ENCODE results near the gene RYR1.
"Not testable (repeated sequence)": the region's sequence is repeated elsewhere in the genome, so short reads cannot be mapped to it uniquely, and the experiment has no call there.

RYR1 gene

GRCh38 chr19:38517321-38517720 lies 83.8 kb downstream of the RYR1 start:
- no peak for DNase-seq

GRCh38 chr19:38517980-38518379 lies 84.5 kb downstream of the RYR1 start:
- DNase-seq = not testable (repeated sequence)

- no peak for DNase-seq
Observed at GRCh38 chr19:38519168-38519567, 85.7 kb downstream of the RYR1 start.

GRCh38 chr19:38519988-38520387 lies 86.5 kb downstream of the RYR1 start:
- DNase-seq = no peak

GRCh38 chr19:38522915-38523314 lies 89.4 kb downstream of the RYR1 start:
- no peak for DNase-seq

- no peak for DNase-seq
Observed at GRCh38 chr19:38523319-38523718, 89.8 kb downstream of the RYR1 start.

GRCh38 chr19:38524369-38524768 lies 90.9 kb downstream of the RYR1 start:
- DNase-seq = no peak

- no peak for DNase-seq
Observed at GRCh38 chr19:38524994-38525634, 91.6 kb downstream of the RYR1 start.

- DNase-seq = no peak
Observed at GRCh38 chr19:38526430-38526829, 92.9 kb downstream of the RYR1 start.

- DNase-seq = no peak
Observed at GRCh38 chr19:38527466-38528136, 94.1 kb downstream of the RYR1 start.

- no peak for DNase-seq
Observed at GRCh38 chr19:38528213-38528755, 94.8 kb downstream of the RYR1 start.

GRCh38 chr19:38528931-38529330 lies 95.4 kb downstream of the RYR1 start:
- no peak for DNase-seq

- no peak for DNase-seq
Observed at GRCh38 chr19:38531515-38531914, 98.0 kb downstream of the RYR1 start.

- no peak for DNase-seq
Observed at GRCh38 chr19:38532939-38533338, 99.4 kb downstream of the RYR1 start.

GRCh38 chr19:38534574-38534973 lies 101.1 kb downstream of the RYR1 start:
- no peak for DNase-seq

- no peak for DNase-seq
Observed at GRCh38 chr19:38535212-38535611, 101.7 kb downstream of the RYR1 start.

GRCh38 chr19:38537071-38537936 lies 103.8 kb downstream of the RYR1 start:
- DNase-seq = no peak

GRCh38 chr19:38538386-38538785 lies 104.9 kb downstream of the RYR1 start:
- no peak for DNase-seq

- no peak for DNase-seq
Observed at GRCh38 chr19:38538793-38539528, 105.5 kb downstream of the RYR1 start.

- DNase-seq = no peak
Observed at GRCh38 chr19:38539751-38540150, 106.3 kb downstream of the RYR1 start.

GRCh38 chr19:38542040-38542439 lies 108.5 kb downstream of the RYR1 start:
- no peak for DNase-seq

GRCh38 chr19:38543286-38543806 lies 109.9 kb downstream of the RYR1 start:
- DNase-seq = no peak
